ENCODE measurements around the gene NALCN. TPM values are rescaled to one million over a fixed set of nuclear protein-coding genes. Genes with fewer than 3 reads are reported as not detected.
"Not testable (repeated sequence)": the region's sequence is repeated elsewhere in the genome, so short reads cannot be mapped to it uniquely, and the experiment has no call there.

NALCN gene
- total RNA-seq, 1 donor from 2014 or later: 1.1 TPM

GRCh38 chr13:101341464-101341863 lies 74.8 kb downstream of the NALCN start:
- DNase-seq (ENCODE audit: low spot score): no peak

GRCh38 chr13:101339202-101339601 lies 77.1 kb downstream of the NALCN start:
- no peak for DNase-seq (ENCODE audit: low spot score)

- no peak for DNase-seq (ENCODE audit: low spot score)
Measured at GRCh38 chr13:101332583-101332982, 83.7 kb downstream of the NALCN start.

GRCh38 chr13:101331731-101332130 lies 84.6 kb downstream of the NALCN start:
- DNase-seq (ENCODE audit: low spot score): no peak

GRCh38 chr13:101327871-101328270 lies 88.4 kb downstream of the NALCN start:
- no peak for DNase-seq (ENCODE audit: low spot score)

- DNase-seq (ENCODE audit: low spot score): no peak
Measured at GRCh38 chr13:101326710-101327109, 89.6 kb downstream of the NALCN start.

- no peak for DNase-seq (ENCODE audit: low spot score)
Measured at GRCh38 chr13:101325423-101325822, 90.9 kb downstream of the NALCN start.

- DNase-seq (ENCODE audit: low spot score): no peak
Measured at GRCh38 chr13:101323601-101324000, 92.7 kb downstream of the NALCN start.

GRCh38 chr13:101317986-101318523 lies 98.3 kb downstream of the NALCN start:
- no peak for DNase-seq (ENCODE audit: low spot score)

GRCh38 chr13:101313479-101313878 lies 102.8 kb downstream of the NALCN start:
- DNase-seq (ENCODE audit: low spot score): not testable (repeated sequence)

- no peak for DNase-seq (ENCODE audit: low spot score)
Measured at GRCh38 chr13:101309014-101309619, 107.2 kb downstream of the NALCN start.

GRCh38 chr13:101308247-101309013 lies 107.9 kb downstream of the NALCN start:
- no peak for DNase-seq (ENCODE audit: low spot score)

- DNase-seq (ENCODE audit: low spot score): no peak
Measured at GRCh38 chr13:101307181-101307701, 109.1 kb downstream of the NALCN start.

- DNase-seq (ENCODE audit: low spot score): no peak
Measured at GRCh38 chr13:101306773-101307172, 109.5 kb downstream of the NALCN start.

- no peak for DNase-seq (ENCODE audit: low spot score)
Measured at GRCh38 chr13:101305981-101306411, 110.3 kb downstream of the NALCN start.

GRCh38 chr13:101303521-101303920 lies 112.8 kb downstream of the NALCN start:
- no peak for DNase-seq (ENCODE audit: low spot score)

- no peak for DNase-seq (ENCODE audit: low spot score)
Measured at GRCh38 chr13:101301053-101301452, 115.3 kb downstream of the NALCN start.

GRCh38 chr13:101300531-101300930 lies 115.8 kb downstream of the NALCN start:
- no peak for DNase-seq (ENCODE audit: low spot score)

GRCh38 chr13:101298517-101298916 lies 117.8 kb downstream of the NALCN start:
- DNase-seq (ENCODE audit: low spot score): no peak

- DNase-seq (ENCODE audit: low spot score): no peak
Measured at GRCh38 chr13:101297794-101298193, 118.5 kb downstream of the NALCN start.

GRCh38 chr13:101292711-101293110 lies 123.6 kb downstream of the NALCN start:
- DNase-seq (ENCODE audit: low spot score): no peak

- DNase-seq (ENCODE audit: low spot score): no peak
Measured at GRCh38 chr13:101291646-101292515, 124.4 kb downstream of the NALCN start.
